GM19023 (cell line): Measurements from ENCODE around the gene CMIP.

Source experiments
- ATAC-seq: cut with Tn5 transposase; IDR thresholded peaks from one replicate; pipeline ENCODE4 v1.9.1; 2021; ENCODE audit warnings: mild to moderate bottlenecking, moderate library complexity; ENCODE audit not compliant: unreplicated experiment

CMIP gene

GRCh38 chr16:81649561-81650184 is 205.1 kb downstream of the CMIP start:
- no peak for ATAC-seq

GRCh38 chr16:81650281-81650680 is 205.7 kb downstream of the CMIP start:
- no peak for ATAC-seq

GRCh38 chr16:81650982-81651562 is 206.5 kb downstream of the CMIP start:
- ATAC-seq = no peak

- ATAC-seq = peak; percentile 39
These were observed 207.4 kb downstream of the CMIP start for GRCh38 chr16:81651758-81652718.

- ATAC-seq = peak; percentile 59
These were observed 208.3 kb downstream of the CMIP start for GRCh38 chr16:81652798-81653505.

GRCh38 chr16:81654346-81654745 is 209.7 kb downstream of the CMIP start:
- no peak for ATAC-seq

- no peak for ATAC-seq
These were observed 211.0 kb downstream of the CMIP start for GRCh38 chr16:81655469-81656162.

- ATAC-seq = no peak
These were observed 212.6 kb downstream of the CMIP start for GRCh38 chr16:81657224-81657623.

GRCh38 chr16:81657781-81658180 is 213.2 kb downstream of the CMIP start:
- no peak for ATAC-seq

GRCh38 chr16:81658373-81658772 is 213.8 kb downstream of the CMIP start:
- ATAC-seq = no peak

- no peak for ATAC-seq
These were observed 214.6 kb downstream of the CMIP start for GRCh38 chr16:81659249-81659648.

- ATAC-seq = no peak
These were observed 216.5 kb downstream of the CMIP start for GRCh38 chr16:81661082-81661481.

- no peak for ATAC-seq
These were observed 219.5 kb downstream of the CMIP start for GRCh38 chr16:81664153-81664552.

- ATAC-seq = no peak
These were observed 221.0 kb downstream of the CMIP start for GRCh38 chr16:81665588-81665987.

- no peak for ATAC-seq
These were observed 221.5 kb downstream of the CMIP start for GRCh38 chr16:81666113-81666512.

GRCh38 chr16:81668243-81669097 is 223.9 kb downstream of the CMIP start:
- no peak for ATAC-seq

GRCh38 chr16:81669473-81670350 is 225.1 kb downstream of the CMIP start:
- no peak for ATAC-seq

- ATAC-seq = no peak
These were observed 227.4 kb downstream of the CMIP start for GRCh38 chr16:81671738-81672597.
